ENCODE data around the gene IL13RA2. TPM values are rescaled to one million over a fixed set of nuclear protein-coding genes. Genes with fewer than 3 reads are reported as not detected.

Gene IL13RA2
- total RNA-seq, 2 experiments from 2014 or later = not detected

- DNase-seq = no peak
- Mint-ChIP-seq H3K4me1 (ENCODE audit: low read depth) (no peaks in the 10 kb centered on the region), H3K36me3 (ENCODE audit: low read depth) (no peaks in the 10 kb centered on the region), H3K9me3 (peaks cover 2% of the 10 kb centered on the region), H3K27ac (no peak overlapping the region), H3K27me3 (ENCODE audit: low read depth) (no peaks in the 10 kb centered on the region), H3K4me3 (no peak overlapping the region)
- CTCF ChIA-PET = no interaction called here
- intact Hi-C loops (cut with micrococcal nuclease) = no loop called here
These were observed 44.4 kb downstream of the IL13RA2 start for GRCh38 chrX:114973013-114973412.

GRCh38 chrX:114970806-114971205 is 46.6 kb downstream of the IL13RA2 start:
- CTCF ChIA-PET = no interaction called here
- Mint-ChIP-seq H3K4me3 (no peak overlapping the region), H3K27ac (no peak overlapping the region), H3K4me1 (ENCODE audit: low read depth) (no peaks in the 10 kb centered on the region), H3K36me3 (ENCODE audit: low read depth) (no peaks in the 10 kb centered on the region), H3K27me3 (ENCODE audit: low read depth) (no peaks in the 10 kb centered on the region), H3K9me3 (peaks cover 2% of the 10 kb centered on the region)
- DNase-seq = no peak
- intact Hi-C loops (cut with micrococcal nuclease) = no loop called here

GRCh38 chrX:114964374-114964773 is 53.0 kb downstream of the IL13RA2 start:
- H3K9me3 Mint-ChIP-seq = no peaks in the 10 kb centered on the region
- DNase-seq = no peak
- no peaks in the 10 kb centered on the region for H3K27me3 Mint-ChIP-seq (ENCODE audit: low read depth)
- no peaks in the 10 kb centered on the region for H3K36me3 Mint-ChIP-seq (ENCODE audit: low read depth)
- CTCF ChIA-PET = no interaction called here
- no peaks in the 10 kb centered on the region for H3K4me1 Mint-ChIP-seq (ENCODE audit: low read depth)
- no peak overlapping the region for H3K4me3 Mint-ChIP-seq
- intact Hi-C loops (cut with micrococcal nuclease) = no loop called here
- H3K27ac Mint-ChIP-seq = no peak overlapping the region

GRCh38 chrX:114962209-114962608 is 55.2 kb downstream of the IL13RA2 start:
- no peak overlapping the region for H3K27ac Mint-ChIP-seq
- DNase-seq = no peak
- CTCF ChIA-PET = no interaction called here
- H3K9me3 Mint-ChIP-seq = no peaks in the 10 kb centered on the region
- H3K4me3 Mint-ChIP-seq = no peak overlapping the region
- intact Hi-C loops (cut with micrococcal nuclease) = no loop called here
- no peaks in the 10 kb centered on the region for H3K36me3 Mint-ChIP-seq (ENCODE audit: low read depth)
- no peaks in the 10 kb centered on the region for H3K27me3 Mint-ChIP-seq (ENCODE audit: low read depth)
- no peaks in the 10 kb centered on the region for H3K4me1 Mint-ChIP-seq (ENCODE audit: low read depth)

- Mint-ChIP-seq H3K27ac (no peak overlapping the region), H3K36me3 (ENCODE audit: low read depth) (no peaks in the 10 kb centered on the region), H3K4me1 (ENCODE audit: low read depth) (no peaks in the 10 kb centered on the region), H3K9me3 (no peaks in the 10 kb centered on the region), H3K27me3 (ENCODE audit: low read depth) (no peaks in the 10 kb centered on the region), H3K4me3 (no peak overlapping the region)
- intact Hi-C loops (cut with micrococcal nuclease) = no loop called here
- DNase-seq = no peak
- CTCF ChIA-PET = no interaction called here
These were observed 57.7 kb downstream of the IL13RA2 start for GRCh38 chrX:114959729-114960128.

Other genes with a start within 250 kb of the IL13RA2 start
- gene RBMXL3, start 171.8 kb upstream of the IL13RA2 start, total RNA-seq = not detected
- not detected for gene LRCH2, start 216.5 kb upstream of the IL13RA2 start, total RNA-seq